Measurements from ENCODE around the gene ZSCAN5B.

GRCh38 chr19:56140583-56141416, 56.8 kb downstream of the ZSCAN5B start, which contains the start of gene ZNF444:
- no peak for TF ChIP-seq CTCF (IDR thresholded peaks at IDR 0.05)
- no peak for TF ChIP-seq EP300 (IDR thresholded peaks at IDR 0.05)
